Fibroblast of the aortic adventitia (primary cell): ENCODE measurements around the gene XG. TPM values are rescaled to one million over a fixed set of nuclear protein-coding genes. Genes with fewer than 3 reads are reported as not detected.
"Not testable (repeated sequence)": the region's sequence is repeated elsewhere in the genome, so short reads cannot be mapped to it uniquely, and the experiment has no call there.

ENCODE experiments used
- DNase-seq: peaks from one replicate; pipeline ENCODE4 v3.0.0-alpha.2; 2010; ENCODE audit warnings: low read depth
- H3K4me3 ChIP-seq: 2 replicates; pipeline ENCODE4 v1.5.1; 2011; ENCODE audit warnings: low read depth, mild to moderate bottlenecking, control low read depth, low read length, moderate library complexity
- total RNA-seq: library from RNA; depleted of rRNA; stranded (reverse); fragments of >200 nt; gene quantifications from 2 replicates; pipeline ENCODE4 v1.2.3, GENCODE V29; 2012; ENCODE audit warnings: low replicate concordance
- TF ChIP-seq, protein P1 (sequence below): IDR thresholded peaks from 2 replicates; pipeline ENCODE4 v1.5.1; 2011; ENCODE audit warnings: mild to moderate bottlenecking, low read length, control low read depth, inconsistent platforms; ENCODE audit not compliant: insufficient read depth

The XG gene
- total RNA-seq, 1 donor, result 50.4 TPM

DNA sequence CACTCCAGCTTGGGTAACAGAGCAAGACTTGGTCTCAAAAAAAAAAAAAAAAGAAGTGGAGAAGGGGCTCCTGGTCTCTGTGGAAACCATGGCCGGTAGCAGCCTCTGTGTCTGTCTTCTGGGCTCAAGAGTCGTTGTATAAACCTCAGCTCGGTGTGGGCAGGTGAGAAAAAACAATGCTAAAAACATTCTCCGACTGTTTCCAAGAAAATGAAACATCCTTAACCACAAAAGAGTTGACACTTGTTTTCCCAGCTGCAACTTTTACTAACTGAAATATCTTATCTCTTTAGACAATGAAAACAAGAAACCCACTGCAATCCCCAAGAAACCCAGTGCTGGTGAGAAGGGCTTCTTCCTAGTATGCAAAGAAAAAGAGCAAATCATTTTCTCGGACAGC, 34.5 kb upstream of the XG start:
- no peak for DNase-seq
- no peak overlapping the region for H3K4me3 ChIP-seq
- TF ChIP-seq, protein P1, sequence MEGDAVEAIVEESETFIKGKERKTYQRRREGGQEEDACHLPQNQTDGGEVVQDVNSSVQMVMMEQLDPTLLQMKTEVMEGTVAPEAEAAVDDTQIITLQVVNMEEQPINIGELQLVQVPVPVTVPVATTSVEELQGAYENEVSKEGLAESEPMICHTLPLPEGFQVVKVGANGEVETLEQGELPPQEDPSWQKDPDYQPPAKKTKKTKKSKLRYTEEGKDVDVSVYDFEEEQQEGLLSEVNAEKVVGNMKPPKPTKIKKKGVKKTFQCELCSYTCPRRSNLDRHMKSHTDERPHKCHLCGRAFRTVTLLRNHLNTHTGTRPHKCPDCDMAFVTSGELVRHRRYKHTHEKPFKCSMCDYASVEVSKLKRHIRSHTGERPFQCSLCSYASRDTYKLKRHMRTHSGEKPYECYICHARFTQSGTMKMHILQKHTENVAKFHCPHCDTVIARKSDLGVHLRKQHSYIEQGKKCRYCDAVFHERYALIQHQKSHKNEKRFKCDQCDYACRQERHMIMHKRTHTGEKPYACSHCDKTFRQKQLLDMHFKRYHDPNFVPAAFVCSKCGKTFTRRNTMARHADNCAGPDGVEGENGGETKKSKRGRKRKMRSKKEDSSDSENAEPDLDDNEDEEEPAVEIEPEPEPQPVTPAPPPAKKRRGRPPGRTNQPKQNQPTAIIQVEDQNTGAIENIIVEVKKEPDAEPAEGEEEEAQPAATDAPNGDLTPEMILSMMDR, result no peak

DNA sequence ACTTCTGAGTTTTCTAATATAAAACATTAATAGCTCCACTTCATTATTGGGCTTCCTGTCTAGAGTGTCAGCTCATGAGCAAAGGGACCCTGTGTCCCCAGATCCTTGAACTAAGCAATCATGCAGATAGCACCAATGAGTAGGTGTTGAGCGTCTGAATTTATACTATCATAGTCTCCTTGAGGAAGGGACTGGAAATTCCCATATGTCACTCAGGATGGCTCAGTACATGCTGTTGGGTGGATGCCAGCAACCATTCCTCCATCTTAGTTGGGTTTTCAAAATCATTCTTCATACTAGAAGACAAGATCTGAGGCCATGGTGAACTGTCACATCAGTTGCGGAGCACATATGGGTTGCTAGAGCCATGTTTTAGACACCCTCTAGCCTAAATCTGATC, 33.0 kb upstream of the XG start:
- TF ChIP-seq, protein P1, result no peak
- no peak overlapping the region for H3K4me3 ChIP-seq
- DNase-seq, result no peak

DNA sequence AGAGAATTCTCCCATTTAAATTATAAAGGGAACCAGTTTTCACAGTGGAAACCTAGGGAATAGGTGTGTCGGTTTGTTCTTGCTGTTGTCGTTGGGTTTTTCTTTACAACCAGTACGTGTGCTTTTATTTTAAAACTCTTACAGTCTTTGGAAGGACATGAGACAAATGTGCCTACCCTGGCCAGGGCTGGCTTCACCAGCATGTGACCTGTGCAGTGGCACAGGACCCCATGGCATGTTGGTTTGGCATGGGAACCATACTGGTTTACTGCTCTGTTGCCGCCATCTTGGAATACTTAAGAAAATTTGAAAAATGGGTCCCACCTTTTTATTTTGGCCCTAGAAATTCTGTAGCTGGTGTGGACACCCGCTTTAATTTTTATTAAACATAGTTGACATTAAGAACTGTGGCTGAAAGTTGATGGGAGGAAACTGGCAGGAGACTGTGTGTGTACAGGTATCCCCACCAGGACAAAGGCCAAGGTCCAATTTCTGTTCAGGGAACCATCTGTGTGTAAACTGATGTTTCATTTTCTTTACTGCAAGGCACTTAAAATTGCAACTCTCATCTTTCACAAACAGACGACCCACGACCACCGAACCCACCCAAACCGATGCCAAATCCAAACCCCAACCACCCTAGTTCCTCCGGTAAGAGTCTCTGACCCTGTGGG, 31.9 kb upstream of the XG start:
- TF ChIP-seq, protein P1, result no peak
- H3K4me3 ChIP-seq, result no peak overlapping the region
- no peak for DNase-seq

DNA sequence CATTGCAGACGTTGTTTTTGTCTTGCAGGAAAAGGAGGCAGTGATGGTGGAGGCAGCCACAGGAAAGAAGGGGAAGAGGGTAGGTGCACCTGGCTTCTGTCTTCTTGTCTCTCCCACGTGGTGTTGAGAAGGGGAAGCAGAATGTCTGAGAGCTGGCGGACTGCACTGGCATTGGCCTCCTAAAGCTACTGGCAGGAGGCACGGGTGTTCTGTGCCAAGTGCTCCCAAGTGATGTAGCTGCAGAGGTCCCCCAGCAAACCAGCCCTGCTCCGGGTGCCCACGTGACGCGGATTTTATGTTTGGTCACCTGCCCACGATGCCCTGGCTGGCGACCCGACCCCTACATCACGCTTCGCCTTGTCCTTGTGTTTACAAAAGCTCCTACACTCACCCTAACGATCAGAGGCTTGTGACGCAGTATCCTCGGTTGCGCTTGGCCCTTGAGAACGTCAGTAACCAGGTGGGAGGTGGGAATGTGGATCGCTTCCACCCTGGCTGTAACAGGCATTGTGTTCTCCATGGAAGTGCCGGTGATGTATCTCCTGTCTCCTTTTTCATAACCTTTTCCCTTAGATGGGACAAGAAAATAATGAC, 28.5 kb upstream of the XG start:
- no peak overlapping the region for H3K4me3 ChIP-seq
- DNase-seq, result no peak
- TF ChIP-seq, protein P1, result no peak

DNA sequence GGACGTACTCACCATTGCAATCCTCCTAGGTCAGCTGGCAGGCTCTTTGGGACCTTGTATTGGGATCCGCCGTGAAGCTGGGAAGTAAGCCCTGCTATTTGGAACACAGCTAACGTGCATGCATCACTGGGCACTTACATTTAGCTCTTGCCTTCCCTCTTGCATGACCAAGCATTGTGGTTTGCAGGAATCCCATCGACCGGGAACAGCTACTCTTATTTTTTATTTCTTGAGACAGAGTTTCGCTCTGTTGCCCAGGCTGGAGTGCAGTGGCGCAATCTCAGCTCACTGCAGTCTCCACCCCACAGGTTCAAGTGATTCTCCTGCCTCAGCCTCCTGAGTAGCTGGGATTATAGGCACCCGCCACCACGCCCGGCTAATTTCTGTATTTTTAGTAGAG, 24.6 kb upstream of the XG start:
- DNase-seq, H3K4me3 ChIP-seq: not testable (repeated sequence)

DNA sequence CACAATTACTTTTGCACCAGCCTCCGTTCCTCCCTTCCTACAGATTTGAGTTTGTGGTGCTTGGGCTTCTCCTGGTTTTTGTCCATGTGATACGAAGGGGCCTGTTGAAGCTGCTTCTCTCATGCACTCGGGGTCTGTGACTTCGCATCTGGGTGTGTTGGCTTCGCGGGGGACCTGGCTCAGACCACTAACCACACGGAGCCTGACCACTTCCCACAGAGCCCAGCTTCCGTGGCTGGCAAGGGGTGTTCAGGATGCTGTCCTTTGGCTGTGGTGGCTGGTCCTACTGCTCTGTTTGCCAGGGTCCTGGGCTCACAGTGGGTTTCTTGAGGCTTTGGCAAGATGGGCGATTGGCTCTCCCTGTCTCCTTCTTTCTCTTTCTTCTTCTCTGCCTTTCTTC, 19.8 kb upstream of the XG start:
- TF ChIP-seq, protein P1, result no peak
- no peak overlapping the region for H3K4me3 ChIP-seq
- no peak for DNase-seq

DNA sequence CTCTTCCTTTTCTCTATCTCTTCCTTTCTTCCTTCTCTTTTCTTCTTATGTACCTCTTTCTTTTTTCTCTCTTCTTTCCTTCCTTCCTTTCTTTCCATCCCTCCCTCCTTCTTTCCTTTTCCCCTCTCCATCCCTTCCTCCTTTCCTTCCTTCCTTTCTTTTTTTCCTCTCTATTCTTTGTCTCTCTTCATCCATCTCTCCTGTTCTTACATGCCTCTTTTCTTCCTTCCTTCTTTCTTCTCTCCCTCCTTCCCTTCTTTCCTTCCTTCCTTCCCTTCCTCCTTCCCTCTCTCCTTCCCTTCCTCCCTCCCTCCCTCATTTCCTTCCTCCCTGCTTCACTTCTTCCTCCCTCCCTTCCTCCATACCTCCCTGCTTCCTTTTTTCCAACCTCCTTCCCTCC, 19.2 kb upstream of the XG start:
- TF ChIP-seq, protein P1, result no peak
- no peak overlapping the region for H3K4me3 ChIP-seq
- no peak for DNase-seq
